Lower lobe of right lung (tissue), 2 donors: Measurements from ENCODE around the gene CCDC149. TPM values are rescaled to one million over a fixed set of nuclear protein-coding genes. Genes with fewer than 3 reads are reported as not detected.

Source experiments
- ATAC-seq, 2 donors: fragments of 200-7000 bp; cut with Tn5 transposase; one replicate each; pipeline ENCODE4 v1.9.1; 2020 to 2022; ENCODE audit warnings: mild to moderate bottlenecking in 2 of 2, moderate library complexity in 2 of 2
- DNase-seq: peaks from one replicate; pipeline ENCODE4 v3.0.0-alpha.2; 2020
- H3K27ac ChIP-seq: fragments of 200-600 bp; one replicate; pipeline ENCODE4 v1.8.0; 2022
- H3K27me3 ChIP-seq: fragments of 200-600 bp; one replicate; pipeline ENCODE4 v1.8.0; 2022; ENCODE audit warnings: low read depth
- H3K36me3 ChIP-seq: fragments of 200-600 bp; one replicate; pipeline ENCODE4 v1.8.0; 2022; ENCODE audit warnings: mild to moderate bottlenecking
- H3K4me1 ChIP-seq: fragments of 200-600 bp; one replicate; pipeline ENCODE4 v1.8.0; 2022
- H3K4me3 ChIP-seq: fragments of 200-600 bp; one replicate; pipeline ENCODE4 v1.8.0; 2022; ENCODE audit warnings: mild to moderate bottlenecking
- H3K9me3 ChIP-seq: fragments of 200-600 bp; one replicate; pipeline ENCODE4 v1.8.0; 2022
- intact Hi-C: fragments of 100-400 bp; cut with DNase I; formaldehyde crosslinking; loops from one replicate; pipeline ENCODE4 v1.11.0; 2022
- long read RNA-seq: library from polyadenylated mRNA; unstranded; transcript quantifications from one replicate; pipeline ENCODE4 v2.0.0, GENCODE V29; 2021
- total RNA-seq: library from RNA; stranded (reverse); fragmentation: NEBNext Ultra II Directional; extraction: Animal tissue kit (Norgen Biotek cat#: 25700); gene quantifications from one replicate; pipeline ENCODE4 v1.2.1, GENCODE V29; 2021
- TF ChIP-seq, protein P1 (sequence below): fragments of 200-600 bp; IDR thresholded peaks from one replicate; pipeline ENCODE4 v1.8.0; 2022; ENCODE audit warnings: antibody characterized with exemption, mild to moderate bottlenecking
- donor health status: DM: no; HTN: yes; CAD: no; lungs with severe emphysema.

Gene CCDC149
- 23.8 TPM for total RNA-seq
- long read RNA-seq, transcript CCDC149-204 (12 exons, 3,869 nt), result major isoform, 24 of 42 reads
- long read RNA-seq, partial matches to known transcripts, result 5 of 42 reads
- long read RNA-seq, other reads (novel, unspliced or antisense), result 12 of 42 reads

DNA sequence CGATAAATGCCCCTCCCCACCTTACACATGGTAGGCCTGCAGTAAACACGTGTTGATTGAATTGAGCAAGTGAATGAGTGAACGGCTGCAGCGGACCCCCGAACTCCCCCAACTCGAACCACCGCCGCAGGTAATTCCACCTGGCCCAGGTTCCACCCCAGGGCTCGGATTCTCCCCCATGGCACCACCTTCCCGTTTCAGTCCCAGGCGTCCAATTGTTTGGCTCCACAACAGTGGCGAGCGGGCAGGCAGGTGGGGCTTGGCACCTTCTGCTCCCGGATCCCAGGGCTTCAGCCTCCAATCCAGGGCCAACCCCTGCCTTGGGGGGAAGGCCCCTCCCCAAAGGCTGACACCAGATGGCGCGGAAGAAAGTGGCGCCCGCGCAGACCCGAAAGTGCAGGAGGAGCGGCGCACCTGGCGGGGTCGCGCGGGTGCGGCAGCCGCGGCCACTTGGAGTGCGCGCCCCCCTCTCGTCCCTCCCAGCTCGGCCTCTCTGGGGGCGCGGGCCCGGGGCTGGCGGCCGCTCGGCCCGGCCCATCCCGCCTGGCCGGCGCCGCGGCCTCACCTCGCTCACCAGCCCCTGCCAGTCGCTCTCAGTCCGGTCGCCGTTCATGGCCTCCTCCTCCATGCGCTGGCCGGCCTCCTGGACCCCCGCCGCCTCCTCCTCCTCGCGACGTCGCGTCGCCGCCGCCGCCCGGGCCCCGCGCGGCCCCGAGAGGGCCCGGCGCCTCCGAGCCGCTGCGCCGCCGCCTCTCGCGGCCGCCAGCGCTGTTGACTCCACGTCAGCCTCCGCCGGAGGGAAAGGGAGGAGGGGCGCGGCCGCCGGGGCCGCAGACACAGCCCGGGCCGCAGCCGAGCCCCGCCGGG, at the start of gene CCDC149:
Gene CCDC149, minus strand, starts transcription at position 791 of the 867 bp plus-strand sequence. Its CDS starts 178 bp downstream, at position 613.
- DNase-seq (peak; percentile 88), ATAC-seq (peak; percentile 95 to 98)

DNA sequence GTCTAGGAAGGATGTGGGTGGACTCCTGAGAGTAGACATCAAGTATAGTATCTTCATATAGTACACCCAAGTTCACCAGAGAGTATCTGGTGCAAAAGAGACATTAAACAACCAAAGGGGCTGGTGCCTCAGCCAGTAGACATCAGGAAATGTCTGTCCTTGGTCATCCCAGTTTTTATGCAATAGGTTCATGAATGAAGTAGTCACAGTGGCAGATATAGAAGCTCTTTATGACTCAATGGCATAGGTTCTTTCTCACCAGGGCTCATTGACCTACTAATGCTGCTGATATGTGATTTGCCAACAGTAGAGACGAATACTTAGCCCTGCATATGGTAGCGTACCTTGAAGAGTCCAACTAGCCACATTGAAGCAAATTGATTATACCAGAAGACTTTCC, 45.0 kb upstream of the CCDC149 start:
- no peak for ATAC-seq
- no peaks in the 10 kb centered on the region for H3K36me3 ChIP-seq
- H3K27ac ChIP-seq, result no peak overlapping the region
- no peaks in the 10 kb centered on the region for H3K4me1 ChIP-seq
- intact Hi-C loops, result no loop called here
- peaks cover 10% of the 10 kb centered on the region for H3K9me3 ChIP-seq
- TF ChIP-seq, protein P1, sequence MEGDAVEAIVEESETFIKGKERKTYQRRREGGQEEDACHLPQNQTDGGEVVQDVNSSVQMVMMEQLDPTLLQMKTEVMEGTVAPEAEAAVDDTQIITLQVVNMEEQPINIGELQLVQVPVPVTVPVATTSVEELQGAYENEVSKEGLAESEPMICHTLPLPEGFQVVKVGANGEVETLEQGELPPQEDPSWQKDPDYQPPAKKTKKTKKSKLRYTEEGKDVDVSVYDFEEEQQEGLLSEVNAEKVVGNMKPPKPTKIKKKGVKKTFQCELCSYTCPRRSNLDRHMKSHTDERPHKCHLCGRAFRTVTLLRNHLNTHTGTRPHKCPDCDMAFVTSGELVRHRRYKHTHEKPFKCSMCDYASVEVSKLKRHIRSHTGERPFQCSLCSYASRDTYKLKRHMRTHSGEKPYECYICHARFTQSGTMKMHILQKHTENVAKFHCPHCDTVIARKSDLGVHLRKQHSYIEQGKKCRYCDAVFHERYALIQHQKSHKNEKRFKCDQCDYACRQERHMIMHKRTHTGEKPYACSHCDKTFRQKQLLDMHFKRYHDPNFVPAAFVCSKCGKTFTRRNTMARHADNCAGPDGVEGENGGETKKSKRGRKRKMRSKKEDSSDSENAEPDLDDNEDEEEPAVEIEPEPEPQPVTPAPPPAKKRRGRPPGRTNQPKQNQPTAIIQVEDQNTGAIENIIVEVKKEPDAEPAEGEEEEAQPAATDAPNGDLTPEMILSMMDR, result no peak
- H3K27me3 ChIP-seq, result no peaks in the 10 kb centered on the region
- H3K4me3 ChIP-seq, result no peak overlapping the region
- no peak for DNase-seq

More for the DNA sequence above, at the start of gene CCDC149:
- Histone ChIP-seq H3K36me3 (peaks cover 17% of the 10 kb centered on the region), H3K4me1 (peaks cover 8% of the 10 kb centered on the region), H3K4me3 (peak within 1 kb of the TSS; percentile 63), H3K27ac (peak within 1 kb of the TSS; percentile 92), H3K27me3 (no peaks in the 10 kb centered on the region), H3K9me3 (peaks cover 3% of the 10 kb centered on the region)
- TF ChIP-seq, protein P1, result no peak
- intact Hi-C loops, result no loop called here

DNA sequence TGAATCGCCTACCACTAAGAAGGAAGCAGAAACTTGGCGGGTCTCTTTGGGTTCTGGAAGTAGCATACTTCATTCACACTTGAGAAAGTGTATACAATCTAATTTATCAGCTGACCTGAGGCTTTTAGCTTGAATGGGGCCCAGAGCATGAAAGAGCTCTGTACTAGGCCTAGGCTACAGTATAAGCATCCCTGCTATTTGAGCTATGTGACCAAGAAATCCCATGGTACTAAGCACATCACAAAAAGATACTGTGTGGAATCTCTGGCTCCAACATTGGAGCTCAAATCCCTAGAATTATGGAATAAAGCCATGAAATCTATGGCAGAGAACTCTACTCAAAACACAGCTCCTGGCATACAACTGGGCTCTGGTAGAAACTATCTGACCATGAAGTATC, 43.9 kb upstream of the CCDC149 start:
- Histone ChIP-seq H3K4me3 (no peak overlapping the region), H3K4me1 (no peaks in the 10 kb centered on the region), H3K9me3 (peaks cover 10% of the 10 kb centered on the region), H3K27ac (no peak overlapping the region), H3K36me3 (no peaks in the 10 kb centered on the region), H3K27me3 (no peaks in the 10 kb centered on the region)
- intact Hi-C loops, result no loop called here
- no peak for ATAC-seq
- no peak for DNase-seq
- TF ChIP-seq, protein P1, result no peak

DNA sequence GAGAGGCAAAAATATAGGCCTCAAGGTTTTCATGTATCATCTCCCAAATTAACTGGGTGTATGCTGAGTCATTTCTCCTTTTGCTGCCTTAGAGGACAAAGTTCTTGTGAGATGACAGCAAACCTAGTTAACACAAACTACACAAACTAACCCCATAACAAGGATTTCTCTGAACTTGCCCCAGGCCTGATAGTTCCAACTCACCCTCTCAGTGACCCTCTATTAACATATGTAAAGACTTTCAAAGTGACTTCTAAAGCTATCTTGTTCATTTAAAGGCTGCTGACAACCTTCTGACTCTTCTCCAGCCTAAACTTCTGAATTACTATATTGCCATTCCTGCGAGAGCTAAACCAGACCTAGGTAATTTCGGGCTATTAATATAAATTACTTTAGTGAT, 43.2 kb upstream of the CCDC149 start:
- no peak overlapping the region for H3K4me3 ChIP-seq
- H3K4me1 ChIP-seq, result no peaks in the 10 kb centered on the region
- H3K36me3 ChIP-seq, result no peaks in the 10 kb centered on the region
- no peak for ATAC-seq
- no peak for DNase-seq
- intact Hi-C loops, result no loop called here
- TF ChIP-seq, protein P1, result no peak
- H3K27me3 ChIP-seq, result no peaks in the 10 kb centered on the region
- H3K9me3 ChIP-seq, result peaks cover 10% of the 10 kb centered on the region
- H3K27ac ChIP-seq, result no peak overlapping the region

DNA sequence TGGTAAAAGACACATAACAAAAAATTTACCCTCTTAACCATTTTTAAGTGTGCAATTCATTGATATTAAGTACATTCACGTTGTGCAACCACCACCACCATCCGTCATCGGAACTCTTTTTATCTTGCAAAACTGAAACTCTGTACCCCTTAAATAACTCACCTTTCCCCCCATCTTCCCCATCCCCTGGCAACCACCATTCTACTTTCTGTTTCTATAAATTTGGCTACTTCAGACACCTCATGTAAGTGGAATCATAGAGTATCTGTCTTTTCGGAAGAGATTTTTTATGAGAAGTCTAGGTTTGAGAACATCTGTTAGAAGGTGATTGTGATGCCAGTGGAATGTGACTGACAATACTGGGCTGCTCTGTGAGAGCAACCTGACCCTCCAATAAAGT, 39.8 kb upstream of the CCDC149 start:
- Histone ChIP-seq H3K4me3 (no peak overlapping the region), H3K4me1 (no peaks in the 10 kb centered on the region), H3K27me3 (no peaks in the 10 kb centered on the region), H3K27ac (no peak overlapping the region), H3K9me3 (peaks cover 10% of the 10 kb centered on the region), H3K36me3 (no peaks in the 10 kb centered on the region)
- ATAC-seq (no peak), DNase-seq (no peak)
- intact Hi-C loops, result no loop called here
- TF ChIP-seq, protein P1, result no peak
